ENCODE measurements around the gene NME4.
"Not testable (repeated sequence)": the region's sequence is repeated elsewhere in the genome, so short reads cannot be mapped to it uniquely, and the experiment has no call there.

The NME4 gene

DNA sequence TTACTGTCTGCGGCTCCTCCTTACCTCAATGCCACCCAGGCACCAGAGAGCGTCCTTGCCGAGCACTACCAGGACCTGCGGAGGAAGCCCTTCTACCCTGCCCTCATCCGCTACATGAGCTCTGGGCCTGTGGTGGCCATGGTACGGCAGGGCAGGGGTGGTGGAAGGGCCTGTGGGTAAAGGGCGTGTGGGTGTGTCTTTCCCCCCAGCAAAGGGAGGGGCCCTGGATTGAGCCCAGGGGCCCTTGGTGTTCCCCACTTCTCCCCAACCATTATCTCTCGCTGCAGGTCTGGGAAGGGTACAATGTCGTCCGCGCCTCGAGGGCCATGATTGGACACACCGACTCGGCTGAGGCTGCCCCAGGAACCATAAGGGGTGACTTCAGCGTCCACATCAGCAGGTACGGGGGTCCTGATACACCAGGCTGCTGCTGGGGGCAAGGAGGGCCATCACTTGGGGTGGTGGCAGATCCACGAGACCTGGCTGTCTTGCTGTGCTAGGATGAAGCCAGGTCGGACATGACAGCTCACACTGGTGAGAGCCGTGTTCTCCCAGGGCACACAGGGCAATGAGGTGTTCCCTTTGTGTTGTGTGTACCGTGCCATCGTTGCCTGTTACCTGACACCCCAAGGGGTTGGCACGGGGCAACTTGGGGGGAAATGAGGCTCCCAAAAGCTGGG, 2.5 kb downstream of the NME4 start:
- no peak for DNase-seq

GRCh38 chr16:400061-400591, 3.1 kb downstream of the NME4 start:
- no peak for DNase-seq

- peak; percentile 98 for DNase-seq
Observed at GRCh38 chr16:401468-402348, 4.7 kb downstream of the NME4 start, which contains the start of gene DECR2. DECR2 (plus strand) TSS chr16:401885; CDS start chr16:401964, 79 bp downstream.

DNA sequence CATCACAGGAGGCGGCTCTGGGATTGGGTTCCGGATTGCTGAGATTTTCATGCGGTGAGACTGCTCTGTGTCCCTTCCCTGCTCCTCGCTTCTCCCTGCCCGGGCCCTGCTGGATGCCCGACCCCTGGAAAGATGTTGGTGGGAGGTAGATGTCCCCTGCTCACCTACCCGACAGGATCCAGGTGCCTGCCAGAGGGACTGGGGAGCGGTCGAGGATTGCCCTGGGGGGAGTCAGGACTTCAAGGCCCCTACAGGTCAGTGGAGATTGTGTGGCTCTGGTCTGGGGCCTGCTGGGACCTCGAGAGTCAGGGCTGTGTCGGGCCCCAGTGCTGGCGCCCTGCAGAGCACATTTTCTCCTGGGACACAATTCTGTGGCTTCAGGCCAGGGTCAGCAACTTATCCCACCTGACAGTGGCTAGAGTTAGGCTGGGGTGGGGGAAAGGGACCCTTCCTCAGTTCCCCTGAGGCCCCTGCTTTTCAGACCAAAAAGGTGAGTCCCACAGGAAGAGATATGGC, 8.0 kb downstream of the NME4 start:
- no peak for DNase-seq

- no peak for DNase-seq
Observed at GRCh38 chr16:405548-406506, 8.8 kb downstream of the NME4 start.

DNA sequence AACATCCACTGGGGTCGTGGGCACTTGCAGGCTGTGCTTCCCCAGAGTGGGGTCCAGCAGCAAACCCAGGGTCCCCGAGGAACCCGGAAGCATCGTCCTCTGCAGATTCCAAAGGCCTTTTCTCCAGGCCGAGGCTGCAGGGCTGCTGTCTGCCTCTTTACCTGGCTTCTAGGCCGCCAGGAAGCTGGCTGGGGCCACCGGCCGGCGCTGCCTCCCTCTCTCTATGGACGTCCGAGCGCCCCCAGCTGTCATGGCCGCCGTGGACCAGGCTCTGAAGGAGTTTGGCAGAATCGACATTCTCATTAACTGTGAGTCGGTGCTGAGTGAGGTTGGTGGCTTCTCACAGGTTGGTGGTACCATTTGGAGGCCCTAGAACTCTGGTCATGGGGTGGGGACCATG, 10.3 kb downstream of the NME4 start:
- no peak for DNase-seq

DNA sequence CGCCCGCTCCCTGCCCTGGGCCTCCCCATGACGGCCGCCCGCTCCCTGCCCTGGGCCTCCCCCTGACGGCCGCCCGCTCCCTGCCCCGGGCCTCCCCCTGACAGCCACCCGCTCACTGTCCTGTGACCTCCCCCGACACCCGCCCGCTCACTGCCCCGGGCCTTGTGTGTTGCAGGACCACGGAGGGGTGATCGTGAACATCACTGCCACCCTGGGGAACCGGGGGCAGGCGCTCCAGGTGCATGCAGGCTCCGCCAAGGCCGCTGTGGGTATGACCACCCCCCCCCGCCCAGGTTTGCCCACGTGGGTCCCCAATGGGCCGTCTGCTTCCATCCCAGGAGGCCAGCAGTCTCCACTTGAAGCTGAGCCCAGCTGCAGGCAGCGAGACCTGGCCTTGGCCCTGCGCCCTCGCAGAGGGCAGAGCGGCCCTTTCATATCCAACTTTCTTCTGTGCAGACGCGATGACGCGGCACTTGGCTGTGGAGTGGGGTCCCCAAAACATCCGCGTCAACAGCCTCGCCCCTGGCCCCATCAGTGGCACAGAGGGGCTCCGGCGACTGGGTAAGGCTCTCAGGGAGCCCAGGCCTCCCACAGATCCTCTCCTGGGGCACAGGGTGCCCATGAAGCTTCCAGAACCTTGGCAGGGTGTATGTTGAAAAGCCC, 13.6 kb downstream of the NME4 start:
- DNase-seq: no peak

GRCh38 chr16:411576-412265, 14.7 kb downstream of the NME4 start:
- DNase-seq: no peak

DNA sequence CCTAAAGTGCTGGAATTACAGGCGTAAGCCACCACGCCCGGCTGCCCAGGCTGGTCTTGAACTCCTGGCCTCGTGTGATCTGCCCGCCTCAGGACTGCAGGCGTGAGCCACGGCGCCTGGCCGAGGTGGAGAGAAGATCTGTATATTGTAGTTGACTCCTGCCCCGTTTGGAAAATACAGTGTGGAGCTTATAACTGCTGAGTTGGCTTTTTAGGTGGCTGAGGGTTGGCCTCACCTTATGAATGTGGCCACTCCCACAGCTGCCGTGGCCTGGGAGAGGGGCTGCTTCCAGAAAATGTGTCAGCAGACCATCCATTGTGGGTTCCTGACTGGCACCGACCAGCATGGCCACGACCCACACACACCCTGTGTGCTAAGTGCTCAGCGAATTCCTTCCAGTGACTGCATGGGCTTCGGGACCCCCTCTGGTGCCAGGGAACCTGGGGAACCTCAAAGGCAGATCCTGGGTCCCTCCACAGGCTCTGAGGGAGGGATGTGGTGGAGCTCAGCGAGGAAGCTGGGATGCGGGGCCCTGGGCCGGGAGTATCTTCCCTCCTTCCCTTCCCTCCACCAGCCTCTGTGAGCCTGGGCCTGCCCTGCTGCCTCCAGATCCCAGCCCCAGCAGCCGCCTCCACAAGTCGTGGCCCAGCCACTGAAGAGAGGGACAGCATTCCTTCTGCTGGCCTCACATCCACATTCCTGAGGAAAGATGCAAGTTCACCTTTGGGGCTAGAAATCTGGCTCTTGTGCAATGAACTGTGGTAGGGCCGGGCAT, 17.6 kb downstream of the NME4 start:
- no peak for DNase-seq

DNA sequence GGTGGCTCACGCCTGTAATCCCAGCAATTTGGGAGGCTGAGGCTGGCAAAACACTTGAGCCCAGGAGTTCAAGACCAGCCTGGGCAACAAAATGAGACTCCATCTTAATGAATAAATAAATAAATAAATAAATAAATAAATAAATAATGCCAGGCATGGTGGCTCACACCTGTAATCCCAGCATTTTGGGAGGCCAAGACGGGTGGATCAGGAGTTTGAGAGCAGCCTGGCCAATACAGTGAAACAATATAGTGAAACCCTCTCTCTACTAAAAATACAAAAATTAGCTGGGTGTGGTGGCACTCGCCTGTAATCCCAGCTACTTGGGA, 18.1 kb downstream of the NME4 start:
- not testable (repeated sequence) for DNase-seq

GRCh38 chr16:422179-422578, 25.2 kb downstream of the NME4 start:
- DNase-seq: not testable (repeated sequence)

- no peak for DNase-seq
Observed at GRCh38 chr16:424033-424622, 27.1 kb downstream of the NME4 start.

DNA sequence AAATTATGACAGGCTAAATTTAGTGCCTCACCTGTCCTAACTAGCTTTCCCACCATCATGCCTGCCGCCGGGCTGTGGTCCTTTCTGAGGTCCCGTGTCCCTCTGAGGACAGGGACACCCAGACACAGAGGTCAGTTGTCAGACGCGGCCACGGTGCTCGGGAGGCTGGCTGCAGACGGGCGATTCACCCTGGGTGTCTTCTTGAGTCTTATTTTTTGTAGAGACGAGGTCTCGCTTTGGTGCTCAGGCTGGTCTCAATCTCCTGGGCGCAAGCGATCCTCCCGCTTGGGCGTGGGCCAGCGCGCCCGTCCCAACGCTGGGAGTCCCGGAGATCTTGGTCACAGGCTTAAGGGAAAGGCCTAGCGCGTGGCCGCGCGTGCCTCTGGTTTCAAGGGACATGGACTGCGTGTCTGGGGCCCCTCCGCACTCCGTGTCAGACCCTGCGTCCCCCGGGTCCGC, 27.7 kb downstream of the NME4 start:
- DNase-seq: no peak

GRCh38 chr16:425082-425718, 28.2 kb downstream of the NME4 start, which contains the start of gene RAB11FIP3:
RAB11FIP3 (plus strand) TSS chr16:425649; CDS start chr16:426007, 358 bp downstream.
- DNase-seq: peak; percentile 89

DNA sequence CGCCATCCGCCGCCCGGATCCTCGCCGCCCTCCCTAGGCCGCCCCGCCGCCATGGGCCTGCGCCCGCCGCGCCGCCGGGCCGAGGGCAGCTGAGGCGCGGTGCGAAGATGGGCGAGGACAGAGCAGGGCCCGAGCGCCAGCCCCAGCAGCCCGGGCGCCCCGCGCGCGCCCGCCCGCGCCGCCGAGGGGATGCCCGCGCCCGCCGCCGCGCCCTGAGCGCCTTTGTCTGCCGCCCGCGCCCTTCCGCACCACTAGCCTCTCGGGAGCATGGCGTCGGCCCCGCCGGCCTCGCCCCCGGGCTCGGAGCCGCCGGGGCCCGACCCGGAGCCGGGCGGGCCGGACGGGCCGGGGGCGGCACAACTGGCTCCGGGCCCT, 28.7 kb downstream of the NME4 start:
- no peak for DNase-seq

- DNase-seq: no peak
Observed at GRCh38 chr16:426115-426905, 29.3 kb downstream of the NME4 start.

DNA sequence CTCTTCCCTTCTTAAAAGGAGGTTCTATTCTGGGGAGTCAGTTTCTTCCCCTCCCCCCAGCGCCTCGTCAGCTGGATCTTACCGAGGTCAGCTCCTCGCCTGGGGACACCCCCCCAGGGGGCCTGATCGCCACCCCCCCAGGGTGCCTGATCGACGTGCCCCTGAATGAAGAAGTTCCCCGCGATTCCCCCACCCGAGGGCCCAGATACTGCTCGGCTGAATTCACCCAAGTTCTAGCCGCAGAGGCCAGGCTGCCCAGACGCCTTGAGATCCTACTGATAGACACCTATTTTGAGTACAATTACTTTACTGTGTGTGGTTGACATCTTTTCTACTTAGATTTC, 29.9 kb downstream of the NME4 start:
- no peak for DNase-seq

GRCh38 chr16:427250-427649, 30.3 kb downstream of the NME4 start:
- DNase-seq: no peak

GRCh38 chr16:430904-431303, 33.9 kb downstream of the NME4 start:
- DNase-seq: no peak

All from right hindlimb (tissue), 1 donor.